Nephron (organoid): ENCODE measurements around the gene LRBA.
A peak's percentile ranks its signal among the peaks of the same experiment; 100 is the strongest.

Source experiments
- H3K27ac Mint-ChIP-seq, 3 experiments: 2 replicates each; pipeline ENCODE4 v1.8.0; 2020; ENCODE audit warnings: mixed read lengths in 3 of 3, mild to moderate bottlenecking in 2 of 3, moderate library complexity in 1 of 3
- H3K27me3 Mint-ChIP-seq: 2 replicates; pipeline ENCODE4 v1.8.0; 2021; ENCODE audit warnings: low read depth, mild to moderate bottlenecking, moderate library complexity, mixed read lengths
- H3K36me3 Mint-ChIP-seq: 2 replicates; pipeline ENCODE4 v1.8.0; 2020; ENCODE audit warnings: low read depth, mixed read lengths
- H3K4me1 Mint-ChIP-seq: 2 replicates; pipeline ENCODE4 v1.8.0; 2020; ENCODE audit warnings: mixed read lengths
- H3K4me3 Mint-ChIP-seq, 3 experiments: 2 replicates each; pipeline ENCODE4 v1.8.0; 2020; ENCODE audit warnings: mild to moderate bottlenecking in 3 of 3, mixed read lengths in 3 of 3, moderate library complexity in 2 of 3
- H3K9me3 Mint-ChIP-seq: 2 replicates; pipeline ENCODE4 v1.8.0; 2020; ENCODE audit warnings: mixed read lengths
- CTCF ChIP-seq, 3 experiments: fragments of 200-600 bp; sonication (generic); IDR thresholded peaks; one replicate each; pipeline ENCODE4 v1.5.0; 2021; ENCODE audit warnings: antibody characterized with exemption in 3 of 3; ENCODE audit not compliant: unreplicated experiment in 3 of 3

LRBA gene

GRCh38 chr4:150316332-150317205 lies 698.5 kb downstream of the LRBA start:
- Mint-ChIP-seq H3K4me1 (no peaks in the 10 kb centered on the region), H3K4me3 (no peak overlapping the region), H3K9me3 (no peaks in the 10 kb centered on the region), H3K36me3 (no peaks in the 10 kb centered on the region), H3K27me3 (no peaks in the 10 kb centered on the region), H3K27ac (no peak overlapping the region)
- TF ChIP-seq CTCF (IDR thresholded peaks at IDR 0.05; ENCODE audit: unreplicated experiment in 3 of 3): no peak

- no peak for TF ChIP-seq CTCF (IDR thresholded peaks at IDR 0.05; ENCODE audit: unreplicated experiment in 3 of 3)
- no peaks in the 10 kb centered on the region for H3K9me3 Mint-ChIP-seq
- no peaks in the 10 kb centered on the region for H3K36me3 Mint-ChIP-seq
- H3K27ac Mint-ChIP-seq: no peak overlapping the region
- no peaks in the 10 kb centered on the region for H3K4me1 Mint-ChIP-seq
- H3K27me3 Mint-ChIP-seq: no peaks in the 10 kb centered on the region
- H3K4me3 Mint-ChIP-seq: no peak overlapping the region
These were observed 699.4 kb downstream of the LRBA start for GRCh38 chr4:150315691-150316090.

GRCh38 chr4:150315175-150315574 lies 699.9 kb downstream of the LRBA start:
- H3K4me1 Mint-ChIP-seq: no peaks in the 10 kb centered on the region
- no peaks in the 10 kb centered on the region for H3K36me3 Mint-ChIP-seq
- no peak overlapping the region for H3K27ac Mint-ChIP-seq
- TF ChIP-seq CTCF (IDR thresholded peaks at IDR 0.05; ENCODE audit: unreplicated experiment in 3 of 3): no peak
- H3K4me3 Mint-ChIP-seq: no peak overlapping the region
- no peaks in the 10 kb centered on the region for H3K9me3 Mint-ChIP-seq
- no peaks in the 10 kb centered on the region for H3K27me3 Mint-ChIP-seq

GRCh38 chr4:150314031-150314430 lies 701.1 kb downstream of the LRBA start:
- H3K27me3 Mint-ChIP-seq: no peaks in the 10 kb centered on the region
- no peaks in the 10 kb centered on the region for H3K4me1 Mint-ChIP-seq
- no peaks in the 10 kb centered on the region for H3K9me3 Mint-ChIP-seq
- H3K36me3 Mint-ChIP-seq: no peaks in the 10 kb centered on the region
- no peak overlapping the region for H3K4me3 Mint-ChIP-seq
- TF ChIP-seq CTCF (IDR thresholded peaks at IDR 0.05; ENCODE audit: unreplicated experiment in 3 of 3): no peak
- H3K27ac Mint-ChIP-seq: no peak overlapping the region

GRCh38 chr4:150310159-150310895 lies 704.8 kb downstream of the LRBA start:
- no peak for TF ChIP-seq CTCF (IDR thresholded peaks at IDR 0.05; ENCODE audit: unreplicated experiment in 3 of 3)
- Mint-ChIP-seq H3K4me3 (no peak overlapping the region), H3K9me3 (no peaks in the 10 kb centered on the region), H3K27ac (peak overlapping the region in 2 of 3 experiments; percentile 39 to 51), H3K27me3 (no peaks in the 10 kb centered on the region), H3K36me3 (no peaks in the 10 kb centered on the region), H3K4me1 (peaks cover 9% of the 10 kb centered on the region)
